Measurements from ENCODE around the gene LPCAT1.

DNA sequence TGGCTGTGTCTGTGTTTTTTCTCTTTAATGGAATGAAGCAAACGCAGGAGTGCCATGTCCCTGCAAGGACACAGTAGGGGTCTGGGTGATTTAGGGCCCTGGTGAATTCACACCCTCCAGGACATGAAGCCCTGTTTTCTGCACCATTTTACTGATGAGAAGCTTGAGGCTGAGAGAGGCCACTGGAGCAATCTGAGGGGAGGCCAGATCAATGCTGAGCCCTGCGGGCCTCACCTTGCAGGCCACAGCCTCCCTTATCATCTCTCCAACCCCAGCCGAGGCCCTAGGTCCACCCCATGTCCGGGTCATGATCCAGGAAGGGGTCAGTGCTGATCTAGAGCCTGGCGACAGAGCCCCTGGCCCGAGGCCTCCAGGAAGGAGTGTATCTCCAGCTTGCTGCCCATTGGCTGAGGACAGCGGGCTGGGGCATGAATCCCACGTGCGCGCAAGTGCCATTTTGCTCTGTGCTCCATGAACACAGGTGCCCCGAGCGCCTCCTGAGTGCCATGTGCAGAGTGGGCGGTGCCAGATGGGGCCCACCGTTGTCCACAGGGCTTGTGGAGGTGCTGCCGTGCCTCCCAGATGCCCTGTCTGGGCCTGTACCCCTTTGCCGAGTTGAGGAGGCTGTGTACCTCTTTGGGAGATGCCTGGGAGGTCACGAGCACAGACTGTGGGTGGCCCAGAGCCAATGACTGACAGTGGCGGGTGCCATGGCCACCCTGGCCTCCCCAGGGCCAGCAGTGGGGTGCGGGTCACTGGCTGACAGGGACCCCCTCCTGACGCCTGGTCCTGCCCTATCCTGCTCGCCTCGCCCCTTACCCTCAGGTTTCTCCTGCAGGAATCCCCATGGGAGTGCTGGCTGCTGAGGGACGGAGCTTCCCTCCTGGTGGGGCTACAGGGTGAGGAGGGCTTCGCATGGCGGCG is 32.3 kb upstream of the LPCAT1 start:
- TF ChIP-seq BRCA1 (IDR thresholded peaks at IDR 0.05; ENCODE audit: low read depth, low read length) (no peak), RCOR1 (conservative IDR thresholded peaks at IDR 0.05; ENCODE audit: low read depth, low read length) (no peak), ASH2L (IDR thresholded peaks at IDR 0.05; ENCODE audit: borderline replicate concordance, low read depth) (no peak), ZNF274 (IDR thresholded peaks at IDR 0.05; ENCODE audit: insufficient read depth, insufficient read length) (no peak), ATF7 (IDR thresholded peaks at IDR 0.05; ENCODE audit: low read depth) (no peak), SUZ12 (IDR thresholded peaks at IDR 0.05; ENCODE audit: unreplicated experiment) (no peak), RB1 (IDR thresholded peaks at IDR 0.05; ENCODE audit: borderline replicate concordance) (no peak), CHD2 (IDR thresholded peaks at IDR 0.05; ENCODE audit: borderline replicate concordance, low read depth, low read length) (no peak)
- TF ChIP-seq, protein P1, sequence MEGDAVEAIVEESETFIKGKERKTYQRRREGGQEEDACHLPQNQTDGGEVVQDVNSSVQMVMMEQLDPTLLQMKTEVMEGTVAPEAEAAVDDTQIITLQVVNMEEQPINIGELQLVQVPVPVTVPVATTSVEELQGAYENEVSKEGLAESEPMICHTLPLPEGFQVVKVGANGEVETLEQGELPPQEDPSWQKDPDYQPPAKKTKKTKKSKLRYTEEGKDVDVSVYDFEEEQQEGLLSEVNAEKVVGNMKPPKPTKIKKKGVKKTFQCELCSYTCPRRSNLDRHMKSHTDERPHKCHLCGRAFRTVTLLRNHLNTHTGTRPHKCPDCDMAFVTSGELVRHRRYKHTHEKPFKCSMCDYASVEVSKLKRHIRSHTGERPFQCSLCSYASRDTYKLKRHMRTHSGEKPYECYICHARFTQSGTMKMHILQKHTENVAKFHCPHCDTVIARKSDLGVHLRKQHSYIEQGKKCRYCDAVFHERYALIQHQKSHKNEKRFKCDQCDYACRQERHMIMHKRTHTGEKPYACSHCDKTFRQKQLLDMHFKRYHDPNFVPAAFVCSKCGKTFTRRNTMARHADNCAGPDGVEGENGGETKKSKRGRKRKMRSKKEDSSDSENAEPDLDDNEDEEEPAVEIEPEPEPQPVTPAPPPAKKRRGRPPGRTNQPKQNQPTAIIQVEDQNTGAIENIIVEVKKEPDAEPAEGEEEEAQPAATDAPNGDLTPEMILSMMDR (IDR thresholded peaks at IDR 0.05 in 2 of 3, conservative IDR thresholded peaks at IDR 0.05 in 1 of 3; ENCODE audit: control insufficient read depth in 2 of 3, extremely low read depth in 1 of 3, insufficient read depth in 1 of 3, low read depth in 3 of 3, low read length in 3 of 3), result no peak
- TF ChIP-seq, protein P2, sequence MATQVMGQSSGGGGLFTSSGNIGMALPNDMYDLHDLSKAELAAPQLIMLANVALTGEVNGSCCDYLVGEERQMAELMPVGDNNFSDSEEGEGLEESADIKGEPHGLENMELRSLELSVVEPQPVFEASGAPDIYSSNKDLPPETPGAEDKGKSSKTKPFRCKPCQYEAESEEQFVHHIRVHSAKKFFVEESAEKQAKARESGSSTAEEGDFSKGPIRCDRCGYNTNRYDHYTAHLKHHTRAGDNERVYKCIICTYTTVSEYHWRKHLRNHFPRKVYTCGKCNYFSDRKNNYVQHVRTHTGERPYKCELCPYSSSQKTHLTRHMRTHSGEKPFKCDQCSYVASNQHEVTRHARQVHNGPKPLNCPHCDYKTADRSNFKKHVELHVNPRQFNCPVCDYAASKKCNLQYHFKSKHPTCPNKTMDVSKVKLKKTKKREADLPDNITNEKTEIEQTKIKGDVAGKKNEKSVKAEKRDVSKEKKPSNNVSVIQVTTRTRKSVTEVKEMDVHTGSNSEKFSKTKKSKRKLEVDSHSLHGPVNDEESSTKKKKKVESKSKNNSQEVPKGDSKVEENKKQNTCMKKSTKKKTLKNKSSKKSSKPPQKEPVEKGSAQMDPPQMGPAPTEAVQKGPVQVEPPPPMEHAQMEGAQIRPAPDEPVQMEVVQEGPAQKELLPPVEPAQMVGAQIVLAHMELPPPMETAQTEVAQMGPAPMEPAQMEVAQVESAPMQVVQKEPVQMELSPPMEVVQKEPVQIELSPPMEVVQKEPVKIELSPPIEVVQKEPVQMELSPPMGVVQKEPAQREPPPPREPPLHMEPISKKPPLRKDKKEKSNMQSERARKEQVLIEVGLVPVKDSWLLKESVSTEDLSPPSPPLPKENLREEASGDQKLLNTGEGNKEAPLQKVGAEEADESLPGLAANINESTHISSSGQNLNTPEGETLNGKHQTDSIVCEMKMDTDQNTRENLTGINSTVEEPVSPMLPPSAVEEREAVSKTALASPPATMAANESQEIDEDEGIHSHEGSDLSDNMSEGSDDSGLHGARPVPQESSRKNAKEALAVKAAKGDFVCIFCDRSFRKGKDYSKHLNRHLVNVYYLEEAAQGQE (IDR thresholded peaks at IDR 0.05; ENCODE audit: low read depth, low read length), result no peak
